ENCODE data around the gene ERBB4.

ERBB4 gene

GRCh38 chr2:212441141-212441540 is 97.5 kb downstream of the ERBB4 start:
- no peak for DNase-seq (ENCODE audit: low read depth in 3 of 3, low spot score in 1 of 3)

DNA sequence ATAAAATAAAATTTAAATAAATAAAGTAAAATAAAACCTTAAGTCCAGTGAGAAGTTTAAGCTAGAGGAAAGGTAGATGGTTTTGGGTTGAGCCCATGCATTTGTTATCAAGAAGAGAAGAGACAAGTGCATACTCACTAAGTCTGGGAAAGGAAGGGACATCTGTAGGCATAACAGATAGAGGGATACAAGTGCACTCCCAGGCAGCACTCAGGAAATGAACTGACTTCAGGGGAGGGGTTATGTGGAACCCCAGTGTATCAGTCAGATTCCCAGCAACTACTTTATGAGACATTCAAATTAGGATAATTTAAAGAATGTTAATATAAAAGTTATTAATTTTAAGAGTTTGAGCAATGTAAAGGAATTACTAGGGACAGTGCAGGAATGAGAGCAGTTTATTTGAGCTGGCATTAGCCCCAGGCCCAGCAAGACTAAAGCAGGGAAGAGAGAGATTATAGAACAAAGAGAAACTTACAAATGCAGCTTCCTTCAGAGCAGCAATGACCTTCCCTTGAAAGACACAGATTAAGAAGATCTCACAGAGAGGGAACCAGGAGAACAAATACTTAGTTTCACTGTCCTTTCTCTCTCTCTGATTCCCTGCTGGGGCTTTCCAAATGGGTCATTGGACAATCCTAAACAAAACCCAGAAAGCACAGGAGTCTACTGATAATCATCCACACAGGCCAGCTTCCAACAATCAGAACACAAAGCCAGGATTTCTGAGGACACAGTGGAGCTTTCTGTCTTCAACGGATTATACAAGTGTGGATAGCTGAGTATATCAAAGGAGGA is 109.7 kb downstream of the ERBB4 start:
- no peak for DNase-seq (ENCODE audit: low read depth in 3 of 3, low spot score in 1 of 3)

DNA sequence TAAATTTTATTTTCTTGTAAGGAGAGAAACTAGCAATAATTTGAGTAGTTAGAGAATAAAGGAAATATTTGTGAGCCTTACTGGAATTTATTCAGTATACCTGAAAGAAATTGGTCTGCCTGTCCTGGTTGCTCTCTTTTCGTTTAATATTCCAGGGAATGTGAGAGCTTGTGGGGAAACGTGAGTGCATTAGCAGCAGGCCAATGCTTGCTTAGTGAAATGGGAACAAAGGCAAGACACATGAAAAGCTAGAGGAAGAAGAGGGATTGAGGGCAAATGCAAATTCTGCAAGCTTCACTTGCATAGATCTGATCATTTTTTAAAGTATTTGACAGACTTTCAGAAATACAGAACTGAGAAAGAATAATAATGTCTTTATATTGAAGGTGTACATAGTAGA is 111.0 kb downstream of the ERBB4 start:
- no peak for DNase-seq (ENCODE audit: low read depth in 3 of 3, low spot score in 1 of 3)

DNA sequence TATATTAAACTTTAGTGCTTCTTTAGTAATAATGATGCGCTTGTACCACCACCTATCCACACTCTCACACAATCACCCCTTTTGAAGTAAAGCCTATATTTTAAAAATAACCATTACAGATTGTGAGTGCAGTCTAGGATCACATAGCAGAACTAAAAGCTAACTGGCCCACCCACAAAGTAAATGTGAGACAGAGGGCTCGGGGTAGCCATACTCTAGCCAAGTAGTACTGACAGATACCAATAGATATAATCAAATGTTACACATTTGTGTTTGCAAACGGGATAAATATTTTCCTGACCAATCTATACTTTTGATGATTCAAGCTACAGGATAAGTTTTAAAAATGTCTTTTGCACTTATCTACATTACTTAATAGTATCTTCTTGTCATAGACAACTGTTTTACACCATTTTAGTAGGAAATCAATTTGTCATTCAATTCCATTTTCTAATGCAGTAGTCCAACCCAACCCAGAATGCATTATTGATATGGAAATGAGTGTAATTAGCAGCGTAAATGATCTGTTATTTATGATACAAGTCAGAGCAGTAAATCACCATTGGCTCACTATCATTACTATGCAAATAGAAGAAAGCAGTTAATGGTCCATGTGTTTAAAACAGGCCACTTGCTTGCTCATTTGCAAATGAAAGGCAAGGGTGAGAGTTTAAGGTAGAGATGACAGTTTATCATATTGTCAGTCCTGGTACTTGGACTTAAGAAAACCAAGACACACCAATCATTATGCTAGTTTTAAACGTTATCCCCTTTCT is 111.8 kb downstream of the ERBB4 start:
- DNase-seq (ENCODE audit: low read depth in 3 of 3, low spot score in 1 of 3): no peak

GRCh38 chr2:212424082-212424481 is 114.5 kb downstream of the ERBB4 start:
- DNase-seq (ENCODE audit: low read depth in 3 of 3, low spot score in 1 of 3): no peak

DNA sequence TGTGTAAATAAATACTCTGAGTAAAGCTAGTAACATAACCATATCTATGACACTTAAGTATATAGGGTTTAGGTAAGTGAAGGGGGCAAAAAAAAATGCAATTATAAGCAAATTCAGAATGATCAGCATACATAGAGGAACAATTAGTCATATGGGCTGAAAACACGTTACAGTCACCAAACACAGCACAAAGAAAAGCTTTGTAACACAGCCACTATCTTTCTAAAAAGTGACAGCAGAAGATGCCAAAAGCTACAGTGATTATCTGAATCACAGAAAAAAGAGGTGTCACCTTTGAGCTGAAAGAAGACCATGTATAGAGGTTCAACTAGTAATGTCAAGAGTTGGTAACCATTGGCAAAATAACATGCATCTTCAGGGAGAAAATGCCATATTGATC is 115.5 kb downstream of the ERBB4 start:
- DNase-seq (ENCODE audit: low read depth in 3 of 3, low spot score in 1 of 3): no peak

DNA sequence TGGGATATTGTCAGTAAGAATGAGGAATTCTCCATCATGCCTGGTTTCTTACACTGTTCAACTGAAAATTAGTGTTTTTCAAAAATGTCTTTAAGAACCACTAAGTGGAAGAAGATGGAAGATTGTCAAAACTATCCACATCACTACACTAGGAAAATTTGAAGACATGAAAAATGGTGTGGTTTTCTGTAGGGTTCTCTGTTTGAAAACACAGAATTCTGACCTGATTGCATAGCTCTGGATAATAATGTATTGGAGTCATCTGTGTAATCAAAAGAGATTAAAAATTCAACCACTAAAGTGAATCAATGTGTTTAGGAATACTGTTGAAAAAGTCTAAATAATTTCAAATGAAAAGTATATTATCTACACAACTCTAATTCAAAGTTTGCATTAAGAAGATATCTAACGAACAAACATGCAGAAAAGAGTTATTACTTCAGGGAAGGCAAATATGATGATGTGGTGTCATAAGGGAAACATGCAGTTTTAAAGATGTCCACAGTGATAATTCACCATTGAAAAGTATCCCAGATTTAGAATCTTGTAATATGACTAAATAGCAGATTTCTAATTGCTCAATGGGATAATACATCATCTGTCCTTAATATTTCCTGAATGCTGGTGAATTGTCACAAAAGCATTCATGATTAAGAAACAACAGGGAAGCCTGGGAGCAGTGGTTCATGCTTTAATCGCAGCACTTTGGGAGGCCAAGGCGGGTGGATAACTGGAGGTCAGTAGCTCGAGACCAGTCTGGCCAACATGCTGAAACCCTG is 116.9 kb downstream of the ERBB4 start:
- DNase-seq (ENCODE audit: low read depth in 3 of 3, low spot score in 1 of 3): no peak

- no peak for DNase-seq (ENCODE audit: low read depth in 3 of 3, low spot score in 1 of 3)
These were observed 122.5 kb downstream of the ERBB4 start for GRCh38 chr2:212416086-212416485.

DNA sequence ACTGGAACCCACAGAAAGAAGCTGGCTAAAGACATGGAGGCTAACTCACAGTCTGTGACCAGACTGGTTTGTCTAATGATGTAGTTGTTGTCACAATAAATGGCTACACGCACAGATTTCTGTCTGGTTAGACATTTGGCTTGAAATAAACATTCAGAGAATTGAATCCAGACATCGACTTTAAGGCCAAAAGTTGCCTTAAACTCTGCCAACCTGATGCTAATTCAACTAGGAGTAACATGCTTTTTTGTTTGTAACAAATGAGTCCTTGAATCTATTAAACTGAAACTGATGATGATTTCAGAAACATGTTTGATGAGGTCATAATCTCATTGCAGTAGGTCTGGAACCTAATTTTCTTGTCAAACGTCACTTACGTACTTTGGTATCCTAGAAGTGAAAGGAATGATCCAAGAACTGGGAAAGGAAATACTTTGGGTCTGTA is 123.8 kb downstream of the ERBB4 start:
- no peak for DNase-seq (ENCODE audit: low read depth in 3 of 3, low spot score in 1 of 3)

DNA sequence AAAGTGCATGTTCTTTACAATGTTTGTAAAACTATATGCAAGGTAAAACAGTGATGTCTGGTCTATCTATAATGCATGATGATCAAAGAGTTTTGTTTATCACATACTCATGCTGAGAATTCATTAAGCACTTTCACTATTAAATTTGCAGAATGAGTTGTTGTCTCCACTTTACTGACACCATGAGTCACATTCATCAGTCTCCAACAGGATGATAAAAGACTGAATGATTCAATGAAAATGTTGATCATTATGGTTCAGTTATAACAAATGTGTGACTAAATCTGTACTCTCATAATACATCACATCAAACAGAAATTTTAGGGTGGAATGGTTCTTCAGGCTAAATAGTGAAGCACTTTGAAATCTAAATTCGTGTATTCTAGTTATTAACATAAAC is 129.0 kb downstream of the ERBB4 start:
- no peak for DNase-seq (ENCODE audit: low read depth in 3 of 3, low spot score in 1 of 3)

- no peak for DNase-seq (ENCODE audit: low read depth in 3 of 3, low spot score in 1 of 3)
These were observed 130.1 kb downstream of the ERBB4 start for GRCh38 chr2:212408524-212408923.

- no peak for DNase-seq (ENCODE audit: low read depth in 3 of 3, low spot score in 1 of 3)
These were observed 131.9 kb downstream of the ERBB4 start for GRCh38 chr2:212406716-212407115.

DNA sequence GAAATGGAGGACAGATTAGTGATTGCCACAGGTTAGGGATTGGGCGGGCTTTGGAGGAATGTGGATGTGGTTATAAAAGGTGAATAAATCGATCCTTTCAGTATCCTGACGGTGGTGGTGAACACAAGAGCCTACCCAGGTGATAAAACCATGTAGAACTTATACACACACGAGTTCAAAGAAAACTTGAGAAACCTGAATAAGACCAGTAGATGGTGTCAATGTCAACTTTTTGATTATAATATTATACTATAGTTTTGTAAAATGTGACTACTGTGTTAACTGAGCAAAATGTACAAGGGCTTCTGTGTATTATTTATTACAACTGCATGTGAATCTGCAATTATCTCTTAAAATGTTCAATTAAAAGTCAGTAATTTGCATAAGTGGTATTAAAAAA is 136.3 kb downstream of the ERBB4 start:
- no peak for DNase-seq (ENCODE audit: low read depth in 3 of 3, low spot score in 1 of 3)

- DNase-seq (ENCODE audit: low read depth in 3 of 3, low spot score in 1 of 3): no peak
These were observed 140.3 kb downstream of the ERBB4 start for GRCh38 chr2:212398316-212398715.

- DNase-seq (ENCODE audit: low read depth in 3 of 3, low spot score in 1 of 3): no peak
These were observed 146.1 kb downstream of the ERBB4 start for GRCh38 chr2:212392544-212392943.

DNA sequence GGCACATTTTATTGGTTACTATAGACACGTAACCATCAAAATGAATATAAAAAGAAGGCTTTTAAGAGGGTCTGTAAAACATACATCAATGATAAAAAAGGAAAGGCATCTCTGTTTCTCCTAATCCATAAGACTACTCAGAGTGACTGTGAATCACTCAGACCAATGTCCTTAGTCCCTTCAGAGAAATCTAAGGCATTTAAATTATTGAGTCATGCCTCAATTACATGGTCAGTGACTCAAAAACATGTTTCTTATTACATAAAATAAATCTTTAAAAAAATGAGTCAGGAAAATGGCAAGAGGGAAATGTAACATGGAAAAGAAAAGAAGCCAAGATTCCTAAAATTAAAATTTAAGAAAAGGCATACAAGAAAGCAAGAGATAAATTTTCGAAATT is 146.6 kb downstream of the ERBB4 start:
- DNase-seq (ENCODE audit: low read depth in 3 of 3, low spot score in 1 of 3): no peak

DNA sequence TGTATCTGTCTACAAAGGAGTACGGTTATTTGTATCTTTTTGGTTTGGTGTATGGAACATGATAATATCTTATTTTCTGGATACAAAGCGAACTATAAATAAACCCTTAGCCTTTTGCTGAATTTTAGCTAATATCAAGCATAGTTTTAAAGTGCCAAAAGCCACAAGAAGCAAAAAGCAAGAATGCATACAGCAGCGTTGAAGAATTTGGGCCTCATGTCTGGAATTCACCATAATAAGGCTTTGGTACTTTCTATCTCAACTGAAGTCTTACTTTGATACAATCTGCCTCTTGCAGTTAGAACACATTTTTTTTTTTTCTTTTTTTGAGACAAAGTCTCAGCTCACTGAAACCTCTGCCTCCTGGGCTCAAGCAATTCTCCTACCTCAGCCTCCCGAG is 151.5 kb downstream of the ERBB4 start:
- DNase-seq (ENCODE audit: low read depth in 3 of 3, low spot score in 1 of 3): no peak

GRCh38 chr2:212385241-212385640 is 153.4 kb downstream of the ERBB4 start:
- no peak for DNase-seq (ENCODE audit: low read depth in 3 of 3, low spot score in 1 of 3)

DNA sequence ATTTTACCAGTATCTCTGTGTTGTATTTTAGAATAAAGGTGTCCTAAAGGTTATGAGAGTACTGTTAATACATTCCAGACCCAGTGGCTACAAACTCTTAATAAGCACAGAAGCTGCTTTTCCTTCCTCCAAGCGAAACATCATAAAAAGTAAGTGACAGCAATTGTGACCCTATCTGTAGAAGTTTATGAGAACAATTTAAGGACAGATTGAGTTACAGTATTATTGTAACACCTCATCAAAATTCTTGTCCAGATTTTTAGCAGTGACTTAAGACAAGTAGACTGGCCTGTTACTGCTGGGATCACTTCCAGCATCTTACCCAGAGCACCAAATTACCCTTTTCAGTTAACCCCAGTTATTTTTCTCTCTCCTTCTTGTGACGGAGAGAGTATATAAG is 154.6 kb downstream of the ERBB4 start:
- no peak for DNase-seq (ENCODE audit: low read depth in 3 of 3, low spot score in 1 of 3)

- no peak for DNase-seq (ENCODE audit: low read depth in 3 of 3, low spot score in 1 of 3)
These were observed 157.0 kb downstream of the ERBB4 start for GRCh38 chr2:212381428-212382102.

GRCh38 chr2:212379103-212379502 is 159.5 kb downstream of the ERBB4 start:
- DNase-seq (ENCODE audit: low read depth in 3 of 3, low spot score in 1 of 3): no peak

Data from stimulated activated CD4-positive, alpha-beta T cell treated with anti-CD3 and anti-CD28 coated beads, TNF-alpha, amount 100 ng/mL, for 1 hour (primary cell).